HepG2 (cell line): ENCODE data around the gene TOMM7. TPM values are rescaled to one million over a fixed set of nuclear protein-coding genes. Genes with fewer than 3 reads are reported as not detected.

Source experiments
- BCL6 ChIP-seq: IDR thresholded peaks from 2 replicates; pipeline ENCODE4 v1.6.1; 2016; ENCODE audit warnings: missing genetic modification reagents, missing compliant biosample characterization
- CBX1 ChIP-seq: IDR thresholded peaks from one replicate; pipeline ENCODE4 v1.6.1; 2016; ENCODE audit warnings: antibody characterized with exemption, low read depth
- ETV6 ChIP-seq: sonication (generic); formaldehyde crosslinking; conservative IDR thresholded peaks from 2 replicates; pipeline ENCODE4 v1.4.0; 2020; ENCODE audit warnings: missing genetic modification reagents
- IKZF1 ChIP-seq: fragments of 450-650 bp; IDR thresholded peaks from 2 replicates; pipeline ENCODE4 v1.7.1; 2016
- RFXANK ChIP-seq: IDR thresholded peaks from 2 replicates; pipeline ENCODE4 v1.6.1; 2016
- TBL1XR1 ChIP-seq: fragments of 150-350 bp; IDR thresholded peaks from 2 replicates; pipeline ENCODE4 v1.6.1; 2014; ENCODE audit warnings: borderline replicate concordance, low read length; ENCODE audit not compliant: partially characterized antibody
- TMF1 ChIP-seq: sonication (generic); formaldehyde crosslinking; IDR thresholded peaks from 2 replicates; pipeline ENCODE4 v1.8.1; 2022; ENCODE audit warnings: low read depth, missing genetic modification reagents
- ZNF138 ChIP-seq: sonication (generic); formaldehyde crosslinking; IDR thresholded peaks from 2 replicates; pipeline ENCODE4 v1.5.0; 2020; ENCODE audit warnings: mild to moderate bottlenecking, low read depth, missing genetic modification reagents
- ZNF143 ChIP-seq: sonication (generic); formaldehyde crosslinking; IDR thresholded peaks from 2 replicates; pipeline ENCODE4 v1.4.0; 2020; ENCODE audit warnings: missing genetic modification reagents
- ZNF260 ChIP-seq: sonication (generic); formaldehyde crosslinking; IDR thresholded peaks from 2 replicates; pipeline ENCODE4 v1.4.0; 2020; ENCODE audit warnings: missing genetic modification reagents, low read depth, mild to moderate bottlenecking, borderline replicate concordance
- ZNF484 ChIP-seq: sonication (generic); formaldehyde crosslinking; IDR thresholded peaks from 2 replicates; pipeline ENCODE4 v1.5.1; 2020; ENCODE audit warnings: mild to moderate bottlenecking, low read depth, missing genetic modification reagents, borderline replicate concordance
- ZNF674 ChIP-seq: sonication (generic); formaldehyde crosslinking; IDR thresholded peaks from 2 replicates; pipeline ENCODE4 v1.5.0; 2020; ENCODE audit warnings: low read depth, mild to moderate bottlenecking, missing genetic modification reagents
- polyA plus RNA-seq, 8 experiments: library from polyadenylated mRNA; depleted of rRNA in 3 of 8; stranded (reverse) in 7 of 8; unstranded in 1 of 8; fragments of >200 nt; fragmentation: Illumina TruSeq in 4 of 8; extraction: Trizol in 4 of 8; gene quantifications; 2 replicates each; pipeline versions ENCODE4 v1.2.1 to v1.2.3, GENCODE V29; 2011 to 2016; ENCODE audit warnings: low read depth in 4 of 8, missing spikeins in 1 of 8, mixed read lengths in 1 of 8; ENCODE audit not compliant: insufficient read depth in 1 of 8
- total RNA-seq, 5 experiments: library from RNA; depleted of rRNA; stranded (reverse); fragments of >200 nt; fragmentation: Illumina TruSeq; extraction: Trizol; gene quantifications; 2 replicates each; pipeline ENCODE4 v1.2.3, GENCODE V29; 2016; ENCODE audit warnings: low read depth in 1 of 5
- TF ChIP-seq, protein P1 (sequence below): sonication (generic); formaldehyde crosslinking; IDR thresholded peaks from 2 replicates; pipeline ENCODE4 v1.4.0; 2020; ENCODE audit warnings: mild to moderate bottlenecking, missing genetic modification reagents
- TF ChIP-seq, protein P2 (sequence below): sonication (generic); formaldehyde crosslinking; IDR thresholded peaks from 2 replicates; pipeline ENCODE4 v1.8.0; 2022; ENCODE audit warnings: missing genetic modification reagents, mild to moderate bottlenecking, borderline replicate concordance
- TF ChIP-seq, protein P3 (sequence below): sonication (generic); formaldehyde crosslinking; IDR thresholded peaks from 2 replicates; pipeline ENCODE4 v1.8.1; 2023; ENCODE audit warnings: mild to moderate bottlenecking, moderate library complexity, missing genetic modification reagents
- TF ChIP-seq, protein P4 (sequence below): sonication (generic); formaldehyde crosslinking; conservative IDR thresholded peaks from 2 replicates; pipeline ENCODE4 v1.8.0; 2022; ENCODE audit warnings: mild to moderate bottlenecking, moderate library complexity, missing genetic modification reagents
- TF ChIP-seq, protein P5 (sequence below): sonication (generic); formaldehyde crosslinking; IDR thresholded peaks from 2 replicates; pipeline ENCODE4 v1.8.1; 2023; ENCODE audit warnings: mild to moderate bottlenecking, missing genetic modification reagents, borderline replicate concordance
- TF ChIP-seq, protein P6 (sequence below): IDR thresholded peaks from 2 replicates; pipeline ENCODE4 v1.6.1; 2016; ENCODE audit warnings: control low read depth
- TF ChIP-seq, protein P7 (sequence below): sonication (generic); formaldehyde crosslinking; IDR thresholded peaks from 2 replicates; pipeline ENCODE4 v1.5.0; 2020; ENCODE audit warnings: missing genetic modification reagents

The TOMM7 gene
- total and polyA plus RNA-seq, 2 of the 13 experiments (the other 11 are each of a cell fraction or from before 2014, with no cell fraction given) = 251 to 369 TPM

DNA sequence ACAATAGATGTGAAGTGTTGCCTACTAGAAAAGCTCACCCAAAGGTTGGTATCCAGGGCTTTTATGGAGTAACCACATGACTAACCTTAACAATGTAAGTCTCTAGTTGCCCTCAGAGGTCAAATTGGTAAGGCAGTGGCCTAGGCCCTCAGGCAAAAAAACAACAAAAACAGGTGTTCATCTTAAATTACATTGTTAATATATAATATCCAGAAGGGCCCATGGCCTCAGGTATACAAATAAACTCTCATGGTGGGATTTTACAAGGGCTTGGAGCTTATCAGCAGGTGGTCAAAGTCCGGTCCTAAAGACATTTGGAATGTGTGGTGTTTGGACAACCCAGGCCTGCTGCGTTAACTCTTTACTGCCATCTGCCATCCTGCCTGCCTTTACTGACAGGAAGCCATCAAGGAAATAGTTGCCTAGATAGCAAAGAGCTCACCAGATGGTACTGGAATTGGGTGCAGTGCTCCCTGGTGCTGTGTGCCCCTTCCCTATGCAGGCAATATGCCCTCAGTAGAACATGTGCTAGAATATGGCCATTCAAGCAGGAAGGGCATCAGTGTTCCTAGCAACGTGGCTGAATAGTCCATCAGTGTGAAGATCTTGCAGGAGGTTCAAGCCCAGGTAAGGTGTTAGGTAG, 36.2 kb downstream of the TOMM7 start (continued):
- TF ChIP-seq TMF1 (peak; percentile 57; the same call in 1 of the 2 replicates), RFXANK (CRISPR knock-in tag) (no peak), ZNF143 (CRISPR knock-in tag) (no peak), BCL6 (CRISPR knock-in tag) (peak; percentile 94), ZNF138 (no peak), ZNF674 (CRISPR knock-in tag) (no peak), ETV6 (no peak), ZNF260 (CRISPR knock-in tag) (no peak), ZNF484 (CRISPR knock-in tag) (no peak), CBX1 (peak; percentile 55), TBL1XR1 (peak; percentile 44), IKZF1 (no peak)
- TF ChIP-seq, protein P1, sequence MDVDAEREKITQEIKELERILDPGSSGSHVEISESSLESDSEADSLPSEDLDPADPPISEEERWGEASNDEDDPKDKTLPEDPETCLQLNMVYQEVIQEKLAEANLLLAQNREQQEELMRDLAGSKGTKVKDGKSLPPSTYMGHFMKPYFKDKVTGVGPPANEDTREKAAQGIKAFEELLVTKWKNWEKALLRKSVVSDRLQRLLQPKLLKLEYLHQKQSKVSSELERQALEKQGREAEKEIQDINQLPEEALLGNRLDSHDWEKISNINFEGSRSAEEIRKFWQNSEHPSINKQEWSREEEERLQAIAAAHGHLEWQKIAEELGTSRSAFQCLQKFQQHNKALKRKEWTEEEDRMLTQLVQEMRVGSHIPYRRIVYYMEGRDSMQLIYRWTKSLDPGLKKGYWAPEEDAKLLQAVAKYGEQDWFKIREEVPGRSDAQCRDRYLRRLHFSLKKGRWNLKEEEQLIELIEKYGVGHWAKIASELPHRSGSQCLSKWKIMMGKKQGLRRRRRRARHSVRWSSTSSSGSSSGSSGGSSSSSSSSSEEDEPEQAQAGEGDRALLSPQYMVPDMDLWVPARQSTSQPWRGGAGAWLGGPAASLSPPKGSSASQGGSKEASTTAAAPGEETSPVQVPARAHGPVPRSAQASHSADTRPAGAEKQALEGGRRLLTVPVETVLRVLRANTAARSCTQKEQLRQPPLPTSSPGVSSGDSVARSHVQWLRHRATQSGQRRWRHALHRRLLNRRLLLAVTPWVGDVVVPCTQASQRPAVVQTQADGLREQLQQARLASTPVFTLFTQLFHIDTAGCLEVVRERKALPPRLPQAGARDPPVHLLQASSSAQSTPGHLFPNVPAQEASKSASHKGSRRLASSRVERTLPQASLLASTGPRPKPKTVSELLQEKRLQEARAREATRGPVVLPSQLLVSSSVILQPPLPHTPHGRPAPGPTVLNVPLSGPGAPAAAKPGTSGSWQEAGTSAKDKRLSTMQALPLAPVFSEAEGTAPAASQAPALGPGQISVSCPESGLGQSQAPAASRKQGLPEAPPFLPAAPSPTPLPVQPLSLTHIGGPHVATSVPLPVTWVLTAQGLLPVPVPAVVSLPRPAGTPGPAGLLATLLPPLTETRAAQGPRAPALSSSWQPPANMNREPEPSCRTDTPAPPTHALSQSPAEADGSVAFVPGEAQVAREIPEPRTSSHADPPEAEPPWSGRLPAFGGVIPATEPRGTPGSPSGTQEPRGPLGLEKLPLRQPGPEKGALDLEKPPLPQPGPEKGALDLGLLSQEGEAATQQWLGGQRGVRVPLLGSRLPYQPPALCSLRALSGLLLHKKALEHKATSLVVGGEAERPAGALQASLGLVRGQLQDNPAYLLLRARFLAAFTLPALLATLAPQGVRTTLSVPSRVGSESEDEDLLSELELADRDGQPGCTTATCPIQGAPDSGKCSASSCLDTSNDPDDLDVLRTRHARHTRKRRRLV (CRISPR knock-in tag) = no peak
- TF ChIP-seq, protein P2, sequence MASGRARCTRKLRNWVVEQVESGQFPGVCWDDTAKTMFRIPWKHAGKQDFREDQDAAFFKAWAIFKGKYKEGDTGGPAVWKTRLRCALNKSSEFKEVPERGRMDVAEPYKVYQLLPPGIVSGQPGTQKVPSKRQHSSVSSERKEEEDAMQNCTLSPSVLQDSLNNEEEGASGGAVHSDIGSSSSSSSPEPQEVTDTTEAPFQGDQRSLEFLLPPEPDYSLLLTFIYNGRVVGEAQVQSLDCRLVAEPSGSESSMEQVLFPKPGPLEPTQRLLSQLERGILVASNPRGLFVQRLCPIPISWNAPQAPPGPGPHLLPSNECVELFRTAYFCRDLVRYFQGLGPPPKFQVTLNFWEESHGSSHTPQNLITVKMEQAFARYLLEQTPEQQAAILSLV (CRISPR knock-in tag) = no peak
- TF ChIP-seq, protein P3, sequence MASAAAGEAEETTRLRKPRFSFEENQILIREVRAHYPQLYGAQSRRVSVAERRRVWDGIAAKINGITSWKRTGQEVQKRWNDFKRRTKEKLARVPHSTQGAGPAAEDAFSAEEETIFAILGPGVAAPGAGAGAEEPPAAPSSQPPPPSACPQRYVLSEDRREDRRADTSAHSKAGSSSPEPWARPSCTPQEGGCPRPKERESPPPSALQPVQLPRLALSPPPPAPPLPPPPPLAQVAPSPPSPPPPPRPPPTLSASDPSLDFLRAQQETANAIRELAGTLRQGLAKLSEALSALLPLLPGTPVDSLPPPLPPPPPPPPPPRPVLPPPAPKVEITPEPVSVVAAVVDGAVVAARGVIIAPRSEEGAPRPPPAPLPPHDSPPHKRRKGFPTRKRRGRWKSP = 0 out of 2 replicates have a peak, but pooled peaks have one; percentile 53
- TF ChIP-seq, protein P4, sequence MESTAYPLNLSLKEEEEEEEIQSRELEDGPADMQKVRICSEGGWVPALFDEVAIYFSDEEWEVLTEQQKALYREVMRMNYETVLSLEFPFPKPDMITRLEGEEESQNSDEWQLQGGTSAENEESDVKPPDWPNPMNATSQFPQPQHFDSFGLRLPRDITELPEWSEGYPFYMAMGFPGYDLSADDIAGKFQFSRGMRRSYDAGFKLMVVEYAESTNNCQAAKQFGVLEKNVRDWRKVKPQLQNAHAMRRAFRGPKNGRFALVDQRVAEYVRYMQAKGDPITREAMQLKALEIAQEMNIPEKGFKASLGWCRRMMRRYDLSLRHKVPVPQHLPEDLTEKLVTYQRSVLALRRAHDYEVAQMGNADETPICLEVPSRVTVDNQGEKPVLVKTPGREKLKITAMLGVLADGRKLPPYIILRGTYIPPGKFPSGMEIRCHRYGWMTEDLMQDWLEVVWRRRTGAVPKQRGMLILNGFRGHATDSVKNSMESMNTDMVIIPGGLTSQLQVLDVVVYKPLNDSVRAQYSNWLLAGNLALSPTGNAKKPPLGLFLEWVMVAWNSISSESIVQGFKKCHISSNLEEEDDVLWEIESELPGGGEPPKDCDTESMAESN (CRISPR knock-in tag) = peak; percentile 59; the same call in 1 of the 2 replicates
- TF ChIP-seq, protein P5, sequence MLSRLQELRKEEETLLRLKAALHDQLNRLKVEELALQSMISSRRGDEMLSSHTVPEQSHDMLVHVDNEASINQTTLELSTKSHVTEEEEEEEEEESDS = 0 out of 2 replicates have a peak, but pooled peaks have one; percentile 60
- TF ChIP-seq, protein P6, sequence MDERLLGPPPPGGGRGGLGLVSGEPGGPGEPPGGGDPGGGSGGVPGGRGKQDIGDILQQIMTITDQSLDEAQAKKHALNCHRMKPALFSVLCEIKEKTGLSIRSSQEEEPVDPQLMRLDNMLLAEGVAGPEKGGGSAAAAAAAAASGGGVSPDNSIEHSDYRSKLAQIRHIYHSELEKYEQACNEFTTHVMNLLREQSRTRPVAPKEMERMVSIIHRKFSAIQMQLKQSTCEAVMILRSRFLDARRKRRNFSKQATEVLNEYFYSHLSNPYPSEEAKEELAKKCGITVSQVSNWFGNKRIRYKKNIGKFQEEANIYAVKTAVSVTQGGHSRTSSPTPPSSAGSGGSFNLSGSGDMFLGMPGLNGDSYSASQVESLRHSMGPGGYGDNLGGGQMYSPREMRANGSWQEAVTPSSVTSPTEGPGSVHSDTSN (CRISPR knock-in tag) = no peak
- TF ChIP-seq, protein P7, sequence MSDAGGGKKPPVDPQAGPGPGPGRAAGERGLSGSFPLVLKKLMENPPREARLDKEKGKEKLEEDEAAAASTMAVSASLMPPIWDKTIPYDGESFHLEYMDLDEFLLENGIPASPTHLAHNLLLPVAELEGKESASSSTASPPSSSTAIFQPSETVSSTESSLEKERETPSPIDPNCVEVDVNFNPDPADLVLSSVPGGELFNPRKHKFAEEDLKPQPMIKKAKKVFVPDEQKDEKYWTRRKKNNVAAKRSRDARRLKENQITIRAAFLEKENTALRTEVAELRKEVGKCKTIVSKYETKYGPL (CRISPR knock-in tag) = no peak
